ENCODE measurements around the gene APPL2.
"Not testable (repeated sequence)": the region's sequence is repeated elsewhere in the genome, so short reads cannot be mapped to it uniquely, and the experiment has no call there.

Gene APPL2

GRCh38 chr12:105235732-105236476, at the start of gene APPL2:
TSS of gene APPL2 (minus strand) at chr12:105236174. CDS start at chr12:105236012, 162 bp downstream.
- DNase-seq = peak; percentile 87

- no peak for DNase-seq
Observed at GRCh38 chr12:105285378-105285777, 49.4 kb upstream of the APPL2 start.

GRCh38 chr12:105281694-105282049, 45.7 kb upstream of the APPL2 start:
- no peak for DNase-seq

- DNase-seq = no peak
Observed at GRCh38 chr12:105280966-105281693, 45.2 kb upstream of the APPL2 start.

GRCh38 chr12:105279460-105280056, 43.6 kb upstream of the APPL2 start:
- DNase-seq = peak; percentile 57

- no peak for DNase-seq
Observed at GRCh38 chr12:105278043-105278697, 42.2 kb upstream of the APPL2 start.

GRCh38 chr12:105275997-105276733, 40.2 kb upstream of the APPL2 start:
- no peak for DNase-seq

GRCh38 chr12:105274571-105274970, 38.6 kb upstream of the APPL2 start:
- no peak for DNase-seq

- no peak for DNase-seq
Observed at GRCh38 chr12:105273601-105274000, 37.6 kb upstream of the APPL2 start.

- DNase-seq = no peak
Observed at GRCh38 chr12:105272814-105273416, 36.9 kb upstream of the APPL2 start.

GRCh38 chr12:105272152-105272551, 36.2 kb upstream of the APPL2 start:
- DNase-seq = no peak

GRCh38 chr12:105271364-105271763, 35.4 kb upstream of the APPL2 start:
- DNase-seq = no peak

- no peak for DNase-seq
Observed at GRCh38 chr12:105270671-105271255, 34.8 kb upstream of the APPL2 start.

GRCh38 chr12:105267711-105268110, 31.7 kb upstream of the APPL2 start:
- DNase-seq = no peak

- DNase-seq = no peak
Observed at GRCh38 chr12:105264771-105265170, 28.8 kb upstream of the APPL2 start.

GRCh38 chr12:105262461-105263184, 26.6 kb upstream of the APPL2 start:
- no peak for DNase-seq

GRCh38 chr12:105261010-105261409, 25.0 kb upstream of the APPL2 start:
- no peak for DNase-seq

GRCh38 chr12:105259226-105259625, 23.3 kb upstream of the APPL2 start:
- no peak for DNase-seq

GRCh38 chr12:105257321-105257728, 21.4 kb upstream of the APPL2 start:
- DNase-seq = no peak

- DNase-seq = no peak
Observed at GRCh38 chr12:105256921-105257320, 20.9 kb upstream of the APPL2 start.

GRCh38 chr12:105256431-105256830, 20.5 kb upstream of the APPL2 start:
- not testable (repeated sequence) for DNase-seq

Data from stimulated activated CD8-positive, alpha-beta memory T cell treated with anti-CD3 and anti-CD28 coated beads, Interleukin-4, amount 100 ng/mL, for 48 hours (primary cell).